ENCODE data around the gene PITX3.

Gene PITX3

GRCh38 chr10:102247734-102248133 lies 6.4 kb upstream of the PITX3 start:
- peak overlapping the region; percentile 90 for H3K4me3 ChIP-seq (ENCODE audit: low read depth, low read length, poor library complexity, severe bottlenecking)
- 0 out of 2 replicates have a peak, but pooled peaks cover 6% of the 10 kb centered on the region for H3K36me3 ChIP-seq (ENCODE audit: insufficient read depth, low read length)

GRCh38 chr10:102246261-102246660 lies 4.9 kb upstream of the PITX3 start:
- TF ChIP-seq CTCF (IDR thresholded peaks at IDR 0.05; ENCODE audit: low read length) (no peak), EZH2 (IDR thresholded peaks at IDR 0.05; ENCODE audit: borderline replicate concordance, low read length) (no peak)
- Histone ChIP-seq H3K4me2 (ENCODE audit: low read length) (peak overlapping the region; percentile 91), H3F3A (ENCODE audit: insufficient read depth, low read length) (no peaks in the 10 kb centered on the region), H3K4me1 (ENCODE audit: insufficient read depth, low read length, severe bottlenecking) (peaks cover 27% of the 10 kb centered on the region), H3K9ac (ENCODE audit: low read length) (peak overlapping the region; percentile 80), H3K9me3 (ENCODE audit: low read length) (no peaks in the 10 kb centered on the region), H3K27me3 (ENCODE audit: insufficient read depth, low read length) (no peaks in the 10 kb centered on the region), H4K20me1 (ENCODE audit: insufficient read depth, low read length) (no peaks in the 10 kb centered on the region), H3K4me3 (ENCODE audit: low read depth, low read length, poor library complexity, severe bottlenecking) (peak overlapping the region; percentile 90), H3K36me3 (ENCODE audit: insufficient read depth, low read length) (0 out of 2 replicates have a peak, but pooled peaks cover 6% of the 10 kb centered on the region), H3K79me2 (ENCODE audit: insufficient read depth, low read length) (peaks cover 54% of the 10 kb centered on the region), H3K9me2 (ENCODE audit: low read depth, low read length) (no peaks in the 10 kb centered on the region), H2AFZ (ENCODE audit: low read length) (no peak overlapping the region), H3K27ac (ENCODE audit: low read depth, low read length, poor library complexity, severe bottlenecking) (no peak overlapping the region)

More at GRCh38 chr10:102247734-102248133, 6.4 kb upstream of the PITX3 start:
- Histone ChIP-seq H3K79me2 (ENCODE audit: insufficient read depth, low read length) (peaks cover 64% of the 10 kb centered on the region), H3K27me3 (ENCODE audit: insufficient read depth, low read length) (no peaks in the 10 kb centered on the region), H3K9me2 (ENCODE audit: low read depth, low read length) (no peaks in the 10 kb centered on the region), H3K9ac (ENCODE audit: low read length) (no peak overlapping the region), H4K20me1 (ENCODE audit: insufficient read depth, low read length) (no peaks in the 10 kb centered on the region), H3K9me3 (ENCODE audit: low read length) (no peaks in the 10 kb centered on the region), H3K4me2 (ENCODE audit: low read length) (peak overlapping the region; percentile 91), H2AFZ (ENCODE audit: low read length) (no peak overlapping the region), H3K27ac (ENCODE audit: low read depth, low read length, poor library complexity, severe bottlenecking) (no peak overlapping the region), H3K4me1 (ENCODE audit: insufficient read depth, low read length, severe bottlenecking) (peaks cover 27% of the 10 kb centered on the region), H3F3A (ENCODE audit: insufficient read depth, low read length) (no peaks in the 10 kb centered on the region)
- TF ChIP-seq EZH2 (IDR thresholded peaks at IDR 0.05; ENCODE audit: borderline replicate concordance, low read length) (no peak), CTCF (IDR thresholded peaks at IDR 0.05; ENCODE audit: low read length) (no peak)

- Histone ChIP-seq H3K4me1 (ENCODE audit: insufficient read depth, low read length, severe bottlenecking) (peaks cover 27% of the 10 kb centered on the region), H2AFZ (ENCODE audit: low read length) (no peak overlapping the region), H3K9ac (ENCODE audit: low read length) (peak overlapping the region; percentile 80), H3K36me3 (ENCODE audit: insufficient read depth, low read length) (0 out of 2 replicates have a peak, but pooled peaks cover 6% of the 10 kb centered on the region), H3K9me3 (ENCODE audit: low read length) (no peaks in the 10 kb centered on the region), H3K27me3 (ENCODE audit: insufficient read depth, low read length) (no peaks in the 10 kb centered on the region), H3K4me3 (ENCODE audit: low read depth, low read length, poor library complexity, severe bottlenecking) (peak overlapping the region; percentile 90), H3K27ac (ENCODE audit: low read depth, low read length, poor library complexity, severe bottlenecking) (peak overlapping the region; percentile 45), H3K79me2 (ENCODE audit: insufficient read depth, low read length) (peaks cover 50% of the 10 kb centered on the region), H4K20me1 (ENCODE audit: insufficient read depth, low read length) (no peaks in the 10 kb centered on the region), H3K4me2 (ENCODE audit: low read length) (peak overlapping the region; percentile 91), H3F3A (ENCODE audit: insufficient read depth, low read length) (no peaks in the 10 kb centered on the region), H3K9me2 (ENCODE audit: low read depth, low read length) (no peaks in the 10 kb centered on the region)
- TF ChIP-seq EZH2 (IDR thresholded peaks at IDR 0.05; ENCODE audit: borderline replicate concordance, low read length) (no peak), CTCF (IDR thresholded peaks at IDR 0.05; ENCODE audit: low read length) (no peak)
Measured at GRCh38 chr10:102245932-102246251, 4.6 kb upstream of the PITX3 start.
